GM12874 (cell line): ENCODE measurements around the gene OGG1.
A peak's percentile ranks its signal among the peaks of the same experiment; 100 is the strongest.

Experiments
- TF ChIP-seq, protein P1 (sequence below): IDR thresholded peaks from 2 replicates; pipeline ENCODE4 v1.5.1; 2011; ENCODE audit warnings: low read depth, mild to moderate bottlenecking, control low read depth, low read length, moderate library complexity; ENCODE audit not compliant: insufficient read depth

OGG1 gene

DNA sequence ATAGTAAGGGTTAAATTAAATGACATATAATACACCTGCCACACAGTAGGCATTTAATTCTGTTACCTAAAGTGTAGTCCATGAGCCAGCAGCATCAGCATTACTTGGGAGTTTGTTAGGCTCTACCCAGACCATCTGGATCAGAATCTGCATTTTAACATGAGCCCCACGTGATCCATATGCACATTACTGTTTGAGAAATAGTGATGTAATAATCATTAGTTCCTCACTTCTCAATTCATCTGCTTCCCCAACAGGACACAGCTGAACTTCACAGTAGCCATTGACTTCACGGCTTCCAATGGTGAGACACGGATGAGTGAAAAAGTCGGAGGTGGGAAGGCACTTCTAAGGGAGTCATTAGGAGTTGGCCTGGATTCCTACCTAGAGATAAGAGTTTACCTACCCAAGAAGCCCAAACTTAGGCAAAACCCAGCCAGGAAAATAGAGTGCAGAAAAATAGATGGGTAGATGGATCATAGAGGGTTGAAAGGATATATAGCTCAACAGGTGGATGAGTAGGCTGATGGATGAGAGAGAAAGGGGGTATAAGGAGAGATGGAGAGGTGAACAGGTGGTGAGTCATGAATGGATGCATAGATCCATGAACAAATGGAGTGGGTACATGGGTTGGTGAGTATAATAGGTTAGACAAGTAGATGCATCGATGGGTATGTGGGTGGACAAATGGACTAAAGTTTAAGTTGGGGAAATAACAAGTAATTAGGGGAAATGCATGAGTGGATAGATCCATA, 32.8 kb upstream of the OGG1 start:
- TF ChIP-seq, protein P1, sequence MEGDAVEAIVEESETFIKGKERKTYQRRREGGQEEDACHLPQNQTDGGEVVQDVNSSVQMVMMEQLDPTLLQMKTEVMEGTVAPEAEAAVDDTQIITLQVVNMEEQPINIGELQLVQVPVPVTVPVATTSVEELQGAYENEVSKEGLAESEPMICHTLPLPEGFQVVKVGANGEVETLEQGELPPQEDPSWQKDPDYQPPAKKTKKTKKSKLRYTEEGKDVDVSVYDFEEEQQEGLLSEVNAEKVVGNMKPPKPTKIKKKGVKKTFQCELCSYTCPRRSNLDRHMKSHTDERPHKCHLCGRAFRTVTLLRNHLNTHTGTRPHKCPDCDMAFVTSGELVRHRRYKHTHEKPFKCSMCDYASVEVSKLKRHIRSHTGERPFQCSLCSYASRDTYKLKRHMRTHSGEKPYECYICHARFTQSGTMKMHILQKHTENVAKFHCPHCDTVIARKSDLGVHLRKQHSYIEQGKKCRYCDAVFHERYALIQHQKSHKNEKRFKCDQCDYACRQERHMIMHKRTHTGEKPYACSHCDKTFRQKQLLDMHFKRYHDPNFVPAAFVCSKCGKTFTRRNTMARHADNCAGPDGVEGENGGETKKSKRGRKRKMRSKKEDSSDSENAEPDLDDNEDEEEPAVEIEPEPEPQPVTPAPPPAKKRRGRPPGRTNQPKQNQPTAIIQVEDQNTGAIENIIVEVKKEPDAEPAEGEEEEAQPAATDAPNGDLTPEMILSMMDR, result no peak

DNA sequence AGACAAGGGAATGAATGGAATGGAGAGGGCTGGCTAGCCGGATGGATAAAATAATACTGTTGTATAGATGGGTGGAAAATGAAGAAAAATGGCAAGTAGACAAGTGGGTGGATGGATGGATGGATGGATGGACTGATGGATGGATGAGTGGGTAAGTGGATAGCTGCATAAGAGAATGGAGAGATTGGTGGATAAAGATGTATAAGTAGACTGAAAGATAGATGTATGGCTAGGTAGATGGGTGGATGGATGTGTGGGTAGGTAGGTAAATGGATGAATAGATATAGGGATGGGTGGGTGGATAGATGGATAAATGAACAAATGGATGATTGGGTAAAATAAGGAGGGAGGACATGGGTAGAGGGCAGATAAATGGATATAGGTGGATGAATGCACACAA, 32.2 kb upstream of the OGG1 start:
- TF ChIP-seq, protein P1, result no peak

DNA sequence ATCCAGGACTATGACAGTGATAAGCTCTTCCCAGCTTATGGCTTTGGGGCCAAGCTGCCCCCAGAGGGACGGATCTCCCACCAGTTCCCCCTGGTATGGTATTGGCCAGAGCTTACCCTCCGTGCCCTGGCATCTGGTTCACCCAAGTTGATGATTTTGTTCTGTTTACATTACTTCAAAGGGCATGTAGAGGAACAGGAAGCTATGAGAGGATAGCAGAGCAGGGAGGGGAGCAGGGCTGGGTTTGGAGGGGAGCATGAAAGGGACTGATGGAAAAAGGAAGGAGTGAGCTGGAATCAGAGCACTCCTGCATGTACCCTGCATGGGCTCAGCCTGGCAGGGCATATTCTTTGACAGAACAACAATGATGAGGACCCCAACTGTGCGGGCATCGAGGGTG, 31.6 kb upstream of the OGG1 start:
- TF ChIP-seq, protein P1, result no peak

DNA sequence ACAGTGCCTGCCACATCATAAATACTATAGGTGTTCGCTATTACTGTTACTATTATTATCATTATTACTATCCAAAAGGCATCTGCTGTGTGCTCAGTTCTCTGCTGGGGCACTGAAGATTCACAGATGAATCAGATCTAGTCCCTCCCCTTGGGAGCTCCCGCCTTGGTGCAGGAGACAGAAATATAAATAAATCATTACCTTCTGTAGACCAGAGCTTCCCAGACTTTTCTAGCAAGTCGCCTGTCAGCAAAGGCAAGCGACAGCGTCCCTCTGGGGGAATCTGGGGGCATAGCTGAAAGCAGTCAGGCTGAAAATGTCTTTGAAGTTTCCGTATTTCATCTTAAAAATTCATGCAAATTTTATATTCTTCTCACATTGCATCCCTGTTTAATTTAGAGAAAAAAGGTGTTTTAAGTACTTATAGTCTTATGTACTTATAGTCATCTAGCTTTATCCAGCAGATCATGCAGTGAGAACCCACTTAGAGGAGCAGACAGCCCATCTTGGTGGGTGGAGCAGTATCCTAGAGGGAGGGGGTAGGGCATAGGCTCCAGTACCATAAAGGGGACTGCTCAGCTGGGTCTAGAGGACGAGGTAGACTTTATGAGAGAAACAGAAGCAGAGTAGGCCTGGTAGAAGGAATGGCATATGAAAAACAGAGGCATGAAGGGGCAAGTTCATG, 28.6 kb upstream of the OGG1 start:
- TF ChIP-seq, protein P1, result no peak

DNA sequence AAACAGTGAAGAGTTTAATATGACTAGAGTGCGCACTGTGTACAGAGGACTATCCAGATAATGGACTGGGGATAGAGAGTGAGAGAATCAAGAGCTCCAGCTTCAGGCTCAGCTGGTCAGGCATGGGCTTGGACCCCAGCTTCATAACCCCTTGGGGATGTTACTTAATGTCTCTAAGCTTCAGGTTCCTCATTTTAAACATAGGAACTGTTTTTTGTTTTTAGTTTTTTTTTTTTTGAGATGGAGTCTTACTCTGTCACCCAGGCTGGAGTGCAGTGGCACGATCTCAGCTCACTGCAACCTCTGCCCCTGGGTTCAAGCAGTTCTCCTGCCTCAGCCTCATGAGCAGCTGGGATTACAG, 28.1 kb upstream of the OGG1 start:
- TF ChIP-seq, protein P1, result no peak

DNA sequence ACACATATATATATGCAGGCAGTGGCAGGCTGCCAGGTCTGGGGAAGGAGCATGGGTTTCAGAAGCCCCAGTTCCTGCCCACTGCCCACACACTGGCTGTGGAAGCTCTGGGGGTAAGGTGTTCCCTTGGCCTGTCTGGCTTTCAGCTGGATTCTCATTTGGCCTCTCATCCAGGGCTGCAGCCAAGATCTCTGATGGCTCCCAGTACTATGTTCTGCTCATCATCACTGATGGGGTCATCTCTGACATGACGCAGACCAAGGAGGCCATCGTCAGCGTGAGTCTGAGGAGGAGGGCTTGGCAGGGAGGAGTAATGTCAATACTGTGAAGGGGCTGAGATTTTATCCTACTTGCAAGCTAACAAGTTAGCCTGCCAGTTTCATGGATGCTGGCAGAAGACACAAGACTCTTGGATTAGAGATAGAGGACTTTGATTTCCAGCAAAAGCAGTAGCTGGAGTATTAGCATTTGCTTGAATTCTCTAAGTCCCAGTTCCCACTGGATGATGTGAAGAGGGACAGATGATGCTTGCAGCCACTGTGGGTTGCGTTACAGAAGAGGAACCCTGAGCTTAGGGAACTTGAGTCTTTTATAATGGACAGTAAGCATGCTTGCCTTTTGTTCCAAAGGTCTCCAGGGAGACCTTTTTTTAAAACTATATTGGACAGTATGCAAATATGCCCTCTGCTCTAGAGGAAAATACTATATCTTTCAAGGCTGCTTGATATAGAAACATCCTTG, 23.8 kb upstream of the OGG1 start:
- TF ChIP-seq, protein P1, result no peak

DNA sequence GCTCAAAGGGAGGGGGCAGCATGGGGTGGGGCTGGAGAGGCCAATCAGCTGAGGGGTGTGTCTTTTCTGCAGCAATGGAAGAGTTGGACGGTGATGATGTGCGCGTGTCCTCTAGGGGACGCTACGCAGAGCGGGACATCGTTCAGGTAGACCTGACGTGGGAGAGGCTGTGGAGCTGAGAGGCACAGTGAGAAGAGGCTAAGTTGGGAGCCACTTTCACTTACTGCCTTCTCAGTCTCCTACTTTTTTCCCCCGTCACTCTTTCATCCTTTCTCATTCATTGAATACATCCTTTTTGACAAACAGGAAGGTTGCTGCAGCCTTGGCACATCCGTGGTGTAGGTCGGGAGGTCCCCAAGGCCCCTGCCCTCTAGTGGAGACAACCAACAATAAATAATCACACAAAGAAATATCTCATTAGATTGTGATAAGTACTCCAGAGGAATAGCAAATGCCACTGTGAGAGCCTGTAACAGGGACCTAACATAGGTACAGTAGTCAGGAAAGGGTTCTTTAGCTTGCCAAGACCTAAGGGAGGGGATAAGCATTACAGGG, 22.6 kb upstream of the OGG1 start:
- TF ChIP-seq, protein P1, result peak; percentile 69
